H9 (cell line): Measurements from ENCODE around the gene EPHX1. TPM values are rescaled to one million over a fixed set of nuclear protein-coding genes. Genes with fewer than 3 reads are reported as not detected.

Source experiments
- DNase-seq: peaks from one replicate; pipeline ENCODE4 v3.0.0-alpha.2; 2017
- H2AFZ ChIP-seq: one replicate; pipeline ENCODE4 v1.6.1; 2013; ENCODE audit warnings: mild to moderate bottlenecking, low read length, control low read depth, moderate library complexity
- H2AK5ac ChIP-seq: 2 replicates; pipeline ENCODE4 v1.6.1; 2013; ENCODE audit warnings: low read length, control low read depth, mixed read lengths; ENCODE audit not compliant: insufficient read length
- H2BK120ac ChIP-seq: one replicate; pipeline ENCODE4 v1.6.1; 2013; ENCODE audit warnings: low read depth, mild to moderate bottlenecking, low read length, control low read depth, inconsistent platforms; ENCODE audit not compliant: poor library complexity, severe bottlenecking
- H2BK12ac ChIP-seq: 2 replicates; pipeline ENCODE4 v1.6.1; 2013; ENCODE audit warnings: low read length, control low read depth, mixed read lengths, low read depth; ENCODE audit not compliant: insufficient read length
- H2BK15ac ChIP-seq: 2 replicates; pipeline ENCODE4 v1.6.1; 2013; ENCODE audit warnings: low read depth, low read length, control low read depth
- H2BK20ac ChIP-seq: one replicate; pipeline ENCODE4 v1.6.1; 2013; ENCODE audit warnings: low read depth, mild to moderate bottlenecking, low read length, control low read depth, inconsistent platforms; ENCODE audit not compliant: poor library complexity, severe bottlenecking
- H2BK5ac ChIP-seq: 2 replicates; pipeline ENCODE4 v1.6.1; 2013; ENCODE audit warnings: low read length, control low read depth, mixed read lengths; ENCODE audit not compliant: insufficient read length
- H3K14ac ChIP-seq: 2 replicates; pipeline ENCODE4 v1.6.1; 2013; ENCODE audit warnings: low read length, control low read depth; ENCODE audit not compliant: insufficient read depth
- H3K18ac ChIP-seq: 2 replicates; pipeline ENCODE4 v1.6.1; 2013; ENCODE audit warnings: low read depth, mild to moderate bottlenecking, mixed read lengths, low read length, control low read depth; ENCODE audit not compliant: insufficient read length
- H3K23ac ChIP-seq: 2 replicates; pipeline ENCODE4 v1.6.1; 2013; ENCODE audit warnings: low read length, control low read depth, mixed read lengths, low read depth; ENCODE audit not compliant: insufficient read length
- H3K23me2 ChIP-seq: 2 replicates; pipeline ENCODE4 v1.6.1; 2013; ENCODE audit warnings: low read depth, mild to moderate bottlenecking, mixed read lengths, low read length, control low read depth; ENCODE audit not compliant: insufficient read length, poor library complexity, severe bottlenecking
- H3K27ac ChIP-seq: 2 replicates; pipeline ENCODE4 v1.5.1; 2013; ENCODE audit warnings: low read length, control low read depth, mixed read lengths, low read depth; ENCODE audit not compliant: insufficient read length
- H3K27me3 ChIP-seq: 2 replicates; pipeline ENCODE4 v1.6.1; 2013; ENCODE audit warnings: low read length, control low read depth, inconsistent platforms; ENCODE audit not compliant: insufficient read depth
- H3K4ac ChIP-seq: 2 replicates; pipeline ENCODE4 v1.6.1; 2013; ENCODE audit warnings: low read depth, mild to moderate bottlenecking, control low read depth, inconsistent platforms, low read length, moderate library complexity
- H3K4me1 ChIP-seq: 2 replicates; pipeline ENCODE4 v1.6.1; 2013; ENCODE audit warnings: low read length, control low read depth, inconsistent platforms; ENCODE audit not compliant: insufficient read depth
- H3K4me2 ChIP-seq: 2 replicates; pipeline ENCODE4 v1.6.1; 2013; ENCODE audit warnings: low read length, control low read depth, mixed read lengths; ENCODE audit not compliant: insufficient read length, insufficient read depth
- H3K56ac ChIP-seq: 2 replicates; pipeline ENCODE4 v1.6.1; 2013; ENCODE audit warnings: low read depth, mild to moderate bottlenecking, mixed read lengths, low read length, control low read depth; ENCODE audit not compliant: insufficient read length
- H3K79me1 ChIP-seq: 2 replicates; pipeline ENCODE4 v1.6.1; 2013; ENCODE audit warnings: low read depth, mild to moderate bottlenecking, moderate library complexity, low read length, control low read depth, inconsistent platforms; ENCODE audit not compliant: insufficient read depth, poor library complexity, severe bottlenecking
- H3K79me2 ChIP-seq: 2 replicates; pipeline ENCODE4 v1.6.1; 2013; ENCODE audit warnings: low read length, control low read depth, inconsistent platforms; ENCODE audit not compliant: insufficient read depth
- H3K9ac ChIP-seq: 2 replicates; pipeline ENCODE4 v1.6.1; 2013; ENCODE audit warnings: low read length, control low read depth, mixed read lengths; ENCODE audit not compliant: insufficient read length; ENCODE audit errors: extremely low read depth
- H3K9me3 ChIP-seq: one replicate; pipeline ENCODE4 v1.6.1; 2013; ENCODE audit warnings: low read depth, low read length, inconsistent platforms; ENCODE audit not compliant: control insufficient read depth
- H3T11ph ChIP-seq: one replicate; pipeline ENCODE4 v1.6.1; 2013; ENCODE audit warnings: mild to moderate bottlenecking, low read length, control low read depth, inconsistent platforms
- H4K20me1 ChIP-seq: one replicate; pipeline ENCODE4 v1.6.1; 2013; ENCODE audit not compliant: control insufficient read depth, insufficient read length, insufficient read depth
- H4K5ac ChIP-seq: 2 replicates; pipeline ENCODE4 v1.6.1; 2013; ENCODE audit warnings: low read depth, mild to moderate bottlenecking, mixed read lengths, low read length, control low read depth; ENCODE audit not compliant: insufficient read length
- H4K8ac ChIP-seq: replicated peaks from 2 replicates; pipeline ENCODE4 v1.6.1; 2013; ENCODE audit warnings: low read length, control low read depth, mixed read lengths, low read depth; ENCODE audit not compliant: insufficient read length
- H4K91ac ChIP-seq: 2 replicates; pipeline ENCODE4 v1.6.1; 2013; ENCODE audit warnings: low read depth, mild to moderate bottlenecking, moderate library complexity, mixed read lengths, low read length, control low read depth; ENCODE audit not compliant: insufficient read length
- H3K27ac Mint-ChIP-seq, 3 experiments: 2 replicates in 2 of 3; 3 replicates in 1 of 3; pipeline ENCODE4 v1.8.0; 2020 to 2021; ENCODE audit warnings: mixed read lengths in 3 of 3, mild to moderate bottlenecking in 1 of 3, moderate library complexity in 1 of 3
- H3K27me3 Mint-ChIP-seq: 2 replicates; pipeline ENCODE4 v1.8.0; 2021; ENCODE audit warnings: low read depth, mild to moderate bottlenecking, moderate library complexity, mixed read lengths
- H3K36me3 Mint-ChIP-seq, 3 experiments: 2 replicates in 2 of 3; 3 replicates in 1 of 3; pipeline ENCODE4 v1.8.0; 2020 to 2021; ENCODE audit warnings: low read depth in 3 of 3, mixed read lengths in 3 of 3; ENCODE audit not compliant: insufficient read depth in 1 of 3
- H3K4me1 Mint-ChIP-seq, 2 experiments: 2 replicates each; pipeline ENCODE4 v1.8.0; 2020; ENCODE audit warnings: mixed read lengths in 2 of 2
- H3K4me3 Mint-ChIP-seq, 2 experiments: 2 replicates in 1 of 2; 3 replicates in 1 of 2; pipeline ENCODE4 v1.8.0; 2020 to 2021; ENCODE audit warnings: mild to moderate bottlenecking in 2 of 2, mixed read lengths in 2 of 2, moderate library complexity in 1 of 2
- H3K9me3 Mint-ChIP-seq, 2 experiments: 2 replicates in 1 of 2; 3 replicates in 1 of 2; pipeline ENCODE4 v1.8.0; 2020; ENCODE audit warnings: mild to moderate bottlenecking in 2 of 2, mixed read lengths in 2 of 2, moderate library complexity in 1 of 2
- WGBS: extraction: QIAGEN DNeasy Blood & Tissue Kit; methylation state at CpG from one replicate; pipeline ENCODE4 v1.1.7; 2013; ENCODE audit warnings: missing lambda C conversion rate, low lambda C conversion rate, mixed read lengths; ENCODE audit not compliant: insufficient read length; ENCODE audit errors: extremely low coverage; 5-methylcytosine and 5-hydroxymethylcytosine counted together
- total RNA-seq: library from RNA; stranded (reverse); gene quantifications from 2 replicates; pipeline ENCODE4 v1.2.1, GENCODE V29; 2021
- TF ChIP-seq, protein P1 (sequence below): fragments of 200-600 bp; sonication (generic); conservative IDR thresholded peaks from 3 replicates; pipeline ENCODE4 v1.8.0; 2021; ENCODE audit warnings: antibody characterized with exemption, mild to moderate bottlenecking

The EPHX1 gene
- total RNA-seq, 1 experiment from 2014 or later: 40.6 TPM

DNA sequence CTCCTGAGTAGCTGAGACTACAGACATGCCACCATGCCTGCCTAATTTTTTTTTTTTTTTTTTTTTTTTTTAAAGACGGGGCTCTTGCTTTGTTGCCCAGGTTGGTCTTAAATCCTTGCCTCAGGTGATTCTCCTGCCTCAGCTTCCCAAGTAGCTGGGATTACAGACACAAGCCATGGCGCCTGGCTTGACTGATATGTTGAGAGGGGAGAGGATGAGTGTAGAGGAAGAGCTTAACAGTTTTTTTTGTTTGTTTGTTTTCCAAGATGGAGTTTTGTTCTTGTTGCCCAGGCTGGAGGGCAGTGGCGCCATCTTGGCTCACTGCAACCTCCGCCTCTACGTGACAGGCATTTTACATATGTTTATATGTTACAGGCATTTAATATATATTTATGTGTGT lies 29.8 kb upstream of the EPHX1 start:
- no peak for DNase-seq
- H3K27me3 ChIP-seq: no peaks in the 10 kb centered on the region
- H3K14ac ChIP-seq: no peak overlapping the region
- no peak overlapping the region for H3K23ac ChIP-seq
- no peak overlapping the region for H4K8ac ChIP-seq
- H4K20me1 ChIP-seq: no peaks in the 10 kb centered on the region
- H3K23me2 ChIP-seq: peaks cover 7% of the 10 kb centered on the region
- H3K79me2 ChIP-seq: peaks cover 38% of the 10 kb centered on the region
- TF ChIP-seq, protein P1, sequence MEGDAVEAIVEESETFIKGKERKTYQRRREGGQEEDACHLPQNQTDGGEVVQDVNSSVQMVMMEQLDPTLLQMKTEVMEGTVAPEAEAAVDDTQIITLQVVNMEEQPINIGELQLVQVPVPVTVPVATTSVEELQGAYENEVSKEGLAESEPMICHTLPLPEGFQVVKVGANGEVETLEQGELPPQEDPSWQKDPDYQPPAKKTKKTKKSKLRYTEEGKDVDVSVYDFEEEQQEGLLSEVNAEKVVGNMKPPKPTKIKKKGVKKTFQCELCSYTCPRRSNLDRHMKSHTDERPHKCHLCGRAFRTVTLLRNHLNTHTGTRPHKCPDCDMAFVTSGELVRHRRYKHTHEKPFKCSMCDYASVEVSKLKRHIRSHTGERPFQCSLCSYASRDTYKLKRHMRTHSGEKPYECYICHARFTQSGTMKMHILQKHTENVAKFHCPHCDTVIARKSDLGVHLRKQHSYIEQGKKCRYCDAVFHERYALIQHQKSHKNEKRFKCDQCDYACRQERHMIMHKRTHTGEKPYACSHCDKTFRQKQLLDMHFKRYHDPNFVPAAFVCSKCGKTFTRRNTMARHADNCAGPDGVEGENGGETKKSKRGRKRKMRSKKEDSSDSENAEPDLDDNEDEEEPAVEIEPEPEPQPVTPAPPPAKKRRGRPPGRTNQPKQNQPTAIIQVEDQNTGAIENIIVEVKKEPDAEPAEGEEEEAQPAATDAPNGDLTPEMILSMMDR: no peak
- H2BK12ac ChIP-seq: no peak overlapping the region
- no peak overlapping the region for H2BK15ac ChIP-seq
- no peak overlapping the region for H2AK5ac ChIP-seq
- H3K9me3 ChIP-seq: no peaks in the 10 kb centered on the region
- H3K27ac ChIP-seq: no peak overlapping the region
- Mint-ChIP-seq H3K27me3 (no peaks in the 10 kb centered on the region), H3K36me3 (peaks cover 22 to 52% (median 40%) of the 10 kb centered on the region in 3 experiments), H3K9me3 (no peaks in the 10 kb centered on the region), H3K4me3 (peak overlapping the region; percentile 47 to 64), H3K27ac (peak overlapping the region in 2 of 3 experiments; percentile 78 to 82; a peak in 2 of 7 replicates), H3K4me1 (peaks cover 34 to 35% of the 10 kb centered on the region in 2 experiments)
- H3K9ac ChIP-seq: no peak overlapping the region
- no peak overlapping the region for H3K18ac ChIP-seq
- H2BK20ac ChIP-seq: no peak overlapping the region
- no CpG with 5 or more reads among the region's 5 CpGs for WGBS
- no peak overlapping the region for H3K56ac ChIP-seq
- H3T11ph ChIP-seq: no peak overlapping the region
- H3K4me2 ChIP-seq: peak overlapping the region; percentile 94
- H2BK120ac ChIP-seq: no peak overlapping the region
- peaks cover 5% of the 10 kb centered on the region for H3K79me1 ChIP-seq
- no peak overlapping the region for H3K4ac ChIP-seq
- no peak overlapping the region for H2AFZ ChIP-seq
- no peak overlapping the region for H4K5ac ChIP-seq
- H4K91ac ChIP-seq: no peak overlapping the region
- no peak overlapping the region for H2BK5ac ChIP-seq
- peaks cover 4% of the 10 kb centered on the region; the same call in 1 of the 2 replicates for H3K4me1 ChIP-seq
